Measurements from ENCODE around the gene RFTN1.

GRCh38 chr3:16511681-16512434 lies 1.6 kb downstream of the RFTN1 start:
- TF ChIP-seq POLR2A (IDR thresholded peaks at IDR 0.05; ENCODE audit: low read length) (no peak), GATA1 (IDR thresholded peaks at IDR 0.05; ENCODE audit: low read depth, low read length) (no peak)
